NOMO-1 treated with dmso at 0.1 percent for 144 hours (cell line): ENCODE results near the gene EVI5.
"Not testable (repeated sequence)": the region's sequence is repeated elsewhere in the genome, so short reads cannot be mapped to it uniquely, and the experiment has no call there.

Experiments
- DNase-seq: peaks from one replicate; lab custom pipeline; 2025; ENCODE audit not compliant: unreplicated experiment; lab: John Stamatoyannopoulos, UW

The EVI5 gene

GRCh38 chr1:92583821-92584760 is 200.8 kb downstream of the EVI5 start:
- peak; percentile 58 for DNase-seq

- no peak for DNase-seq
Observed at GRCh38 chr1:92577261-92577895, 207.5 kb downstream of the EVI5 start.

- DNase-seq: no peak
Observed at GRCh38 chr1:92575123-92575522, 209.8 kb downstream of the EVI5 start.

DNA sequence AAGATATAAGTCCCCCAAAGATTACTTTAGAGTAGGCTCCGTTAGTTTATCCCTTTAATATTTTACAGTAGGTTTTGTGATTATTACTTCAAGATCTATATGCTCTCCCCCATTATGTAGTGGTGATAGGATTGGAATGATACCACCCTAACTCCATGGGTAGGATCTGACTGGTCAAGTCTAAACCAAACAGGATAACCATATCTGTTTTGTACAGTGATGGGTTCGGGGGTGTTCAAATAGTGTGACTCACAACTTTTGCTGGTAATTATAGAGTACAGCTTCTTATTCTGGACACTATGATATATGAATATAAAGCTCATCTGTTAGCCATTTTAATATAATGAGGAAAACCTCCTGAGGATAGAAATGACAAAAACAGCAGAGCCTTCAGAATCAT is 212.4 kb downstream of the EVI5 start:
- DNase-seq: no peak

DNA sequence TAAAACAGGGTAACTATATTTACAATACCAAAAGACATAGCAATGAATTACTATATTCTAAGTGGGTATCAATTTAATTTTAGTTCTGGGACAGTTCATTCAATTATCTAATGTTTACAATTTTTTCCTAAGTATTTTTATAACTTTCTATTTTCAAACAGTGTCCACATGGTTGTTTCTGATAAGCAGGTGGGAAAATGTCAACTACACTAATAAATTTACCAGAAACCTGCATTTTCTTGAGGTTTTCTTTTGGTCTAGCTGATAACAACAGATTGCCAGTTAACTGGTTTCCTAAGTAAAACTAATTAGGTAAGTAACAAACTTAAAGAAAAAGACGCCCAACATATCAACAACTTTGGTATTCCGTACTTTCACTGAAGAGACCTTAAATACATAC is 213.3 kb downstream of the EVI5 start:
- no peak for DNase-seq

DNA sequence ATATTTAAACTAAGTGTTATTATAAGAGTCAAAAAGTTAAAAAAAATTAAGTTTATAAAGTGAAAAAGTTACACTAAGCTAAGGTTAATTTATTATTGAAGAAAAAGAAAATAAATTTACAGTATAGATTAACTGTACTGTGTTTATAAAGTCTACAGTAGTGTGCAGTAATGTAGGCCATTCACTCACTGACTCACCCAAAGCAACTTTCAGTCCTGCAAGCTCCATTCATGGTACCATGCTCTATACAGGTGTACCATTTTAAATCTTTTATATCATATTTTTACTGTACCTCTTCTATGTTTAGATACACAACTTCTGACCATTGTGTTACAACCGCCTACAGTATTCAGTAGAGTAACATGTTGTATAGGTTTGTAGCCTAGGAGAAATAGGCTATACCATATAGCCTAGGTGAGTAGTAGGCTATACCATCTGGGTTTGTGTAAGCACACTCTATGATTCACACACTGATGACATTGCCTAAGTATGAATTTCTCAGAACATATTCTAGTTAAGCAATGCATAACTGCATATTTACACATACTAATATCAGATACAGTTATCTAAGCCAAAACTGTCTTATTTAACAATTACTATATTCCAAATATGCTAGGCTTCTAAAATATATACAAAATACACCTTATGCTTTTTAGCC is 217.6 kb downstream of the EVI5 start:
- DNase-seq: no peak

DNA sequence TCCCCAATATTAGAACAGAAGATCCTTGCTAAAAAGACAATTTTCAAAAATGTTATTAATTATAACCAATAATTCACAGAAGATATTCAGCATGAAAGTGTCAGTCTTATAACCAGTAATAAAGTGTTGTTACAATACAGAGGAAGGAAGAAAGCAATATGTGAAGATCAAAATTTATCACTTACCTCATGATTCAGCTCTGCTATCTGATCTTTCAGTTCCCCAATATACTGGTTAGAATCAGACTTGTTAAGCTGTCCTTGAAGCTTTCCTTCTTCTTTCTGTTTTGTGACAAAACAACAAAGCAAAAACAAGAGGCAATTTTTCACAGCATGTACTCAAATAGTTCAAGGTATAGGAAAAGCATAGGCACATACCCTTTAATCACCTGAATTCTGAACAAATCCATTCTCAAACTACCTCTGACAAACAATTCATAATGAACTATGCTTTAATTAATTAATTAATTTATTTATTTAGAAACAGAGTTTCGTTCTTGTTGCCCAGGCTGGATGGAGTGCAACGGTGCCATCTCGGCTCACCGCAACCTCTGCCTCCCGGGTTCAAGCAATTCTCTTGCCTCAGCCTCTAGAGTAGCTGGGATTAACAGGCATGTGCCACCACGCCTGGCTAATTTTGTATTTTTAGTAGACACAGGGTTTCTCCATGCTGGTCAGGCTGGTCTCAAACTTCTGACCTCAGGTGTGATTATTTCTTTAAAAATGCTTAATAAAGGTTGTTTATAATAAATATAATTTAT is 221.3 kb downstream of the EVI5 start:
- DNase-seq: no peak

DNA sequence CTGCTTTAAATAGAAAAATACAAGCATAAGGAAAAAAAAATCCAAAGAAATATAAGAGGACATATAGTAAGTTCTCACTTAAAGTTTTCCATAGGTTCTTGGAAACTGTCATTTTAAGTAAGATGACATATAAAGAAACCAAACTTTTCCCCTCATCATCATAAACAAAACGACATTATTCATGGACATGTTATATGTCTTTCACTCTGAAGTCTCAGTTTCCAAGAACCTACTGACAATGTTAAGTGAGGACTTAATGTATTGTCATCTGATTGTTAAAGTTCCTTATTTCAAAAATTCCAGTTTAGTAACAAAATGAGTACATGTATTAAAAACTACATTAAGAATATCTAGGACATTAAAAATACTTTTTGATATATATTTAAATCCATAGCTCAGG is 228.6 kb downstream of the EVI5 start:
- no peak for DNase-seq

DNA sequence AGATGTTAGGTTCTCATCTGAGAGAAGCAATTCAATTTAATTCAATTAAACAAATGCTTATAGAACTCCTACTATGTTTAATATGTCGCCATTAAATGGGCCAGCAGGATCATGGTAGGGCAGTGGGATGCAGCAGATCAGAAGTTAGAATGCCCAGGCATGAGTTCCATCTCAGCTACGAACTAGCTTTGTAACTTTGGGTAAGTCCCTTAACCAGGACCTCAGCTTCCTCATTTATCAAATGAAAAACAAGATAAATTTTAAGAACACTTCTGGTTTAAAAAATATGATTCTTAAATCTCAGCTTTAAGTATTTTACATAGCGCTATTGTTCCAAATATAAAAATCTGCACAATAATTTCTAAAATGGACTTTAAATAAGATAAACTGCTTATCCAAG is 230.7 kb downstream of the EVI5 start:
- no peak for DNase-seq

GRCh38 chr1:92551916-92552315 is 233.0 kb downstream of the EVI5 start:
- DNase-seq: no peak

DNA sequence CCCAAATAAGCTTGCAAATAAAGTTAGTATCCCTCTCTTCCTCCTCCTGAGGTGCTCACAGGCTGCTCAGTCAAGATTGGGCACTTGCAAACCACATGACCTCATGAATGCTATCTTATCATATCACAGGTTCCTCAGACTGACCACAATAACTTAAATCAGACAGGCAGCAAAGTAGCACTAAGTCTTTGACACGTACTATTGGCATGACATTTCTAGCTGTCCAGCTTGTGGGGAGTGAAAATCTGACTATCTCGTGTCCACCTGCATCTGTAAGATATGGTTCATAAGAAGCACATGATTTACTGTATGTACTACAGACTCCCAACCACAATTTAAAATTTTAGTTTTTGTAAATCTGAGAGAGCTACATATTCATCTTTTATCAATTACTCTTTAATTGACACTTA is 240.1 kb downstream of the EVI5 start:
- DNase-seq: no peak

DNA sequence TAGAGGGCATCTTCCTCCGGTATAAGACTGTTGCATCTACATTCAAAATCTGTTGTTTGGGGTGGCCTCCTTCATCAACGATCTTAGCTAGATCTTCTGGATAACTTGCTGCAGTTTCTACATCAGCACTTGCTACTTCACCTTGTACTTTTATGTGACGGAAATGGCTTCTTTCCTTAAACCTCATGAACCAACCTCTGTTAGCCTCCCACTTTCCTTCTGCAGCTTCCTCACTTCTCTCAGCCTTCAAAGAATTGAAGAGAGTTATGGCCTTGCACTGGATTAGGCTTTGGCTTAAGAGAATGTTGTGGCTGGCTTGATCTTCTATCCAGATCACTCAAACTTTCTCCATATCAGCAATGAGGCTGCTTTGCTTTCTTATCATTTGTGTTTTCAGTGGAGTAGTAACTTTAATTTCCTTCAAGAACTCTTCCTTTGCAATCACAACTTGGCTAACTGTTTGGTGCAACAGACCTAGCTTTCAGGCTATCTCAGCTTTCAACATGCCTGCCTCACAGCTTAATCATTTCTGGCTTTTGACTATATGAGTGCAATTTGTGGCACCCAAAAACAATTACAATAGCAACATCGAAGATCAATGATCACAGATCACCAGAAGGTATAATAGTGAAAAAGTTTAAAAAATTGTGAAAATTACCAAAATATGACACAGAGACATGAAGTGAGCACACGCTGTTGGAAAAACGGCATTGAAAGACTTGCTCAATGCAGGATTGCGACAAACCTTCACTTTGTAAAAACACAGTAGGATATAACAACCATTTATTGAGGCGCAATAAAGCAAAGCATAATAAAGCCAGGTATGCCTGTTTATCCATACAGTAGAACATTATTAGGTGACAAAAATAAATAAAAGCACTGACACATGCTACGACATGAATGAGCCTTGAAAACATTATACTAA is 241.5 kb downstream of the EVI5 start:
- DNase-seq: no peak

- no peak for DNase-seq
Observed at GRCh38 chr1:92538413-92539061, 246.4 kb downstream of the EVI5 start.

GRCh38 chr1:92538048-92538412 is 246.9 kb downstream of the EVI5 start:
- DNase-seq: no peak

DNA sequence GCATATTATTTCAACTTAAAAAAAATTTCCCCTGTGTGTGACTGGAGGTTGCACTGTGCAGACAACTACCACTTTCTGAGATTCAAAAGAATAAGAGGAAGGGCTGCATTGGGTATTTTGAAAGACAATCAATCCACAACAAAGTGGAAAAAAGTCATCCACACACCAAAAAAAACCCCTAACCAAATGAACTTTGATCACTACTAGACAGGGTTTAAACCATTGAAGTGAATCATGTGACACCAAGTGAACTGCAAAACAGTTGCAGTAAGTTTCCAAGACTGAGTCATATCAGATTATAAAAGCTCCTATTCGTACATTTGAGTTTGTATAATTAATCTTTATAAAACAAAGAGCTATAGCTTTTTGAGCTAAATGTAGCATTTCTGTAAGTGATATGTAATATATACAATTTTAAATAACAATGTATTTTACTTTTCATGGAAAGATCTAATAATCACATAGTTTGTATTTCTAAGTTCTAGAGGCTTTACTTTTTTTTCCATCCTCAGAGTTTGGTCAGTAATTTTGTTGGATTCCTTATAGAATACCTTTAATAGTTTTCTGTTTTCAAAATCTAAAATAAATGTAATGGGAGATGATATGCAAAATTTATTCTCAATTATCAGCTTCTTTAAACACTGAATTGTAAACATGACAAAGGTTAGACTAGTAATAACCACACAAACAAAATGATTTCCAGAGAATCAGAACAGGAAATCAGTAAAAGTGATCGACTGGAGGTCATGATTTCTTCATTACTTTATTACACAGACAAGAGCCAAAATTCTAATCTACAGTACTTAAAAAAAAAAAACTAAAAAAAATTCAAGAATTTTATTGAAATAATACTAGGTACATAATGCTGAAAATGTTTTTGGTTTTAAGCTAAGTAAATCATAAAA is 247.7 kb downstream of the EVI5 start:
- DNase-seq: no peak

GRCh38 chr1:92536211-92536979 is 248.5 kb downstream of the EVI5 start:
- no peak for DNase-seq

DNA sequence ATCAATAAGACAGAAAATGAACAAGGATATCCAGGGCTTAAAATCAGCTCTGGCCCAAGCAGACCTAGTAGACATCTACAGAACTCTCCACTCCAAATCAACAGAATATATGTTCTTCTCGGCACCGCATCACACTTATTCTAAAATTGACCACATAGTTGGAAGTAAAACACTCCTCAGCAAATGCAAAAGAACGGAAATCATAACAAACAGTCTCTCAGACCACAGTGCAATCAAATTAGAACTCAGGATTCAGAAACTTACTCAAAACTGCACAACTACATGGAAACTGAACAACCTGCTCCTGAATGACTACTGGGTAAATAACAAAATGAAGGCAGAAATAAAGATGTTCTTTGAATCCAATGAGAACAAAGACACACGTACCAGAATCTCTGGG is 252.5 kb downstream of the EVI5 start:
- DNase-seq: not testable (repeated sequence)

DNA sequence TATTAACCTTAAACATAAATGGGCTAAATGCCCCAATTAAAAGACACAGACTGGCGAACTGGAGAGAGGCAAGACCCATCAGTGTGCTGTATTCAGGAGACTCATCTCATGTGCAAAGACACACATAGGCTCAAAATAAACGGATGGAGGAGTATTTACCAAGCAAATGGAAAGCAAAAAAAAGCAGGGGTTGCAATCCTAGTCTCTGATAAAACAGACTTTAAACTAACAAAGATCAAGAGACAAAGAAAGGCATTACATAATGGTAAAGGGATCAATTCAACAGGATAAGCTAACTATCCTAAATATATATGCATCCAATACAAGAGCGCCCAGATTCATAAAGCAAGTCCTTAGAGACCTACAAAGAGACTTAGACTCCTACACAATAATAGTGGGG is 253.0 kb downstream of the EVI5 start:
- DNase-seq: not testable (repeated sequence)
